ENCODE data around the gene ZDHHC13. TPM values are rescaled to one million over a fixed set of nuclear protein-coding genes. Genes with fewer than 3 reads are reported as not detected.

The ZDHHC13 gene, protein sequence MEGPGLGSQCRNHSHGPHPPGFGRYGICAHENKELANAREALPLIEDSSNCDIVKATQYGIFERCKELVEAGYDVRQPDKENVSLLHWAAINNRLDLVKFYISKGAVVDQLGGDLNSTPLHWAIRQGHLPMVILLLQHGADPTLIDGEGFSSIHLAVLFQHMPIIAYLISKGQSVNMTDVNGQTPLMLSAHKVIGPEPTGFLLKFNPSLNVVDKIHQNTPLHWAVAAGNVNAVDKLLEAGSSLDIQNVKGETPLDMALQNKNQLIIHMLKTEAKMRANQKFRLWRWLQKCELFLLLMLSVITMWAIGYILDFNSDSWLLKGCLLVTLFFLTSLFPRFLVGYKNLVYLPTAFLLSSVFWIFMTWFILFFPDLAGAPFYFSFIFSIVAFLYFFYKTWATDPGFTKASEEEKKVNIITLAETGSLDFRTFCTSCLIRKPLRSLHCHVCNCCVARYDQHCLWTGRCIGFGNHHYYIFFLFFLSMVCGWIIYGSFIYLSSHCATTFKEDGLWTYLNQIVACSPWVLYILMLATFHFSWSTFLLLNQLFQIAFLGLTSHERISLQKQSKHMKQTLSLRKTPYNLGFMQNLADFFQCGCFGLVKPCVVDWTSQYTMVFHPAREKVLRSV
- 10 to 100 TPM; 16.3 to 17.2 TPM for total RNA-seq
- polyA plus RNA-seq (ENCODE audit: insufficient read depth, low read depth, low replicate concordance), result 32.6 TPM
- long read RNA-seq, donor 1, result 0 reads
- long read RNA-seq, donor 2, partial matches to known transcripts, result 0 of 4 reads
- long read RNA-seq, donor 2, other reads (novel, unspliced or antisense), result 0 of 4 reads

DNA sequence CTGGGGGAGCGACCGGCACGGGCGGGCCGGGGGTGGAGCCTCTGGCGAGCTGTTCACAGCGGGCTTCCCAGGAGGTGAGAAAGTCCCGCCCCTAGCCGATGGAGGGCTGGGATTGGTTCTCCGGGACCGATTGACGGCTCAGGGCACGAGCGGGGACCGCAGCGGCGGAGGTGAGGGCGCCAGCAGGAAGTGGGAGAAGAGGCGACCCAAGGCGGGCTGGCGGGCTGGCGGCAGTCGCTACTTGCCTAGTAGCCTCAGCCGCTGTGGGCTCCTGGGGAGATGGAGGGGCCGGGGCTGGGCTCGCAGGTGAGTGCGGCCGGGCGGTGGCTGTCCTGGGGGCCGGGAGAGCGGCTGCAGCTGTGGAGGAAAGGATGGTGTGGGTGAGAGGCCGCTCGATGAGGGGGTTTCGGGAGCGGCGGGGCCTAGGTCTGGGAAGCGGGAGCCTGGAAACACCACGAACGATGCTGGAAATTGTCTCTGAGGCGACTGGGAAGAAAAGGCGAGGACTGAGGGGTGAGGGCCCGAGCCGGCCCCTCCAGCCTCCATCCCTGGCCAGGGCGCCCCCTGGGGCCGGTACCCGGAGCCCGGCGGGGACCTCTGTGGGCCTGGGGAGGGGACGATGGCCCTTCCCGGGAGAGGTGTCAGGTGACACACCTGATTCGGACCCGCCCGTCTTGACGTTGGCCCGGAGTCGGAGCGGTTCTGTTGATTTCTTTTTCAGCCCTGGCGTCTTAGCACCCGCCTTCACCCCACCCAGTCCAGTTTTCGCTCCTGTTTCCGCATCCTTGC is at the start of gene ZDHHC13:
Gene ZDHHC13 (plus strand): TSS at position 198 of the 789 bp plus-strand sequence. CDS start 82 bp downstream, at position 280.
- Histone ChIP-seq H3K4me3 (peak within 1 kb of the TSS; percentile 84 to 93), H3K9me3 (no peaks in the 10 kb centered on the region), H3K4me1 (peaks cover 13% of the 10 kb centered on the region), H3K27me3 (no peaks in the 10 kb centered on the region), H3K27ac (no peak within 1 kb of the TSS), H3K36me3 (ENCODE audit: low read depth, missing control alignments) (no peaks in the 10 kb centered on the region)
- TF ChIP-seq, protein P1, sequence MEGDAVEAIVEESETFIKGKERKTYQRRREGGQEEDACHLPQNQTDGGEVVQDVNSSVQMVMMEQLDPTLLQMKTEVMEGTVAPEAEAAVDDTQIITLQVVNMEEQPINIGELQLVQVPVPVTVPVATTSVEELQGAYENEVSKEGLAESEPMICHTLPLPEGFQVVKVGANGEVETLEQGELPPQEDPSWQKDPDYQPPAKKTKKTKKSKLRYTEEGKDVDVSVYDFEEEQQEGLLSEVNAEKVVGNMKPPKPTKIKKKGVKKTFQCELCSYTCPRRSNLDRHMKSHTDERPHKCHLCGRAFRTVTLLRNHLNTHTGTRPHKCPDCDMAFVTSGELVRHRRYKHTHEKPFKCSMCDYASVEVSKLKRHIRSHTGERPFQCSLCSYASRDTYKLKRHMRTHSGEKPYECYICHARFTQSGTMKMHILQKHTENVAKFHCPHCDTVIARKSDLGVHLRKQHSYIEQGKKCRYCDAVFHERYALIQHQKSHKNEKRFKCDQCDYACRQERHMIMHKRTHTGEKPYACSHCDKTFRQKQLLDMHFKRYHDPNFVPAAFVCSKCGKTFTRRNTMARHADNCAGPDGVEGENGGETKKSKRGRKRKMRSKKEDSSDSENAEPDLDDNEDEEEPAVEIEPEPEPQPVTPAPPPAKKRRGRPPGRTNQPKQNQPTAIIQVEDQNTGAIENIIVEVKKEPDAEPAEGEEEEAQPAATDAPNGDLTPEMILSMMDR (IDR thresholded peaks at IDR 0.05), result no peak
- no peak for TF ChIP-seq POLR2A (IDR thresholded peaks at IDR 0.05)
- peak; percentile 97 for DNase-seq
- 1% methylated on average over 52 to 53 of the region's 61 CpGs for WGBS, 2 donors
- intact Hi-C loops (cut with DNase I; ENCODE audit: low total_unique reads), result no loop called here

DNA sequence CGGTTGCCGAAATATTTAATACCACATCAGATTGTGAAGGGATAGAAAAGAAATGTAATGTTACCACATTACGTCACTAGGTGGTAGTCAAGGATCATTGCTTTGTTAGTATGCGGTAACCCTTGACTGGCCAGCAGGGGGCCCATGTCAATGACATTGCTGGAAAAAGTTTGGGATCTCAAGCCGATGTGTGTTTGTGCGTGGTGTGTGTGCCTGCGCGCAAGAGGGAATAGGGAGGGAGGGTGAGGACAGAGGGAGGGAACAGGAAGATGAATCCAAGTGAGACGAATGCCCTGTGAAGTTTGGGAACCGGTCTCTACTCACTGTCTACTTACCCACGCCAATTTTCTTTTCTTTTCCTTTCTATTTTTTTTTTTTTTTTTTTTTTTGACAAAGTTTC is 45.7 kb upstream of the ZDHHC13 start:
- Histone ChIP-seq H3K27ac (no peak overlapping the region), H3K27me3 (no peaks in the 10 kb centered on the region), H3K9me3 (no peaks in the 10 kb centered on the region), H3K4me1 (no peaks in the 10 kb centered on the region), H3K4me3 (no peak overlapping the region), H3K36me3 (ENCODE audit: low read depth, missing control alignments) (no peaks in the 10 kb centered on the region)
- peak; percentile 79 for DNase-seq
- intact Hi-C loops (cut with DNase I; ENCODE audit: low total_unique reads), result loop anchor here (10.0 kb wide), 1 partner anchor 484 kb away; no protein-coding TSS in a partner anchor
- TF ChIP-seq, protein P1 (IDR thresholded peaks at IDR 0.05), result peak; percentile 83 to 88 (median 85)
- no peak for TF ChIP-seq POLR2A (IDR thresholded peaks at IDR 0.05)
- WGBS, 2 donors, result 4 to 5% methylated on average over 11 of the region's 11 CpGs

DNA sequence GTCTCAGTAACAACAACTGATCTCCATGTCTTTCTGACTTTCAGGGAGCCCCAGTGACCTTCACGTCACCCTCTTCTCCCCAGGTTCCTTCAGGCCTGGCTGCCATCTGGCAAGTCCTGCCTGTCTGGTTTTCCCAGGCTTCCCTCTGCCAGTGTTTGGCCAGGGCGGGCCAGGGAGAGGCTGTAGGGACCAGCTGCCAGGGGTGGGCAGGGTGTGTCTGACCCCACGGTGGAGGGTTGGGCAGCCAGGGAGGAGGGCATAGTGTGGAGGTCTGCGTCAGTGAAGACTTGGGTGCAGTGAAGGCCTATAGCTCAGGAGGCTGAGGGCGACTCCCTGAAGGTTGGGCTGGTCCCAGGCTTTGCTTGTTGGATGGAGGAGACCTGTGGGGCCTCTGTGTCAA is 44.5 kb upstream of the ZDHHC13 start:
- Histone ChIP-seq H3K27me3 (no peaks in the 10 kb centered on the region), H3K36me3 (ENCODE audit: low read depth, missing control alignments) (no peaks in the 10 kb centered on the region), H3K4me1 (no peaks in the 10 kb centered on the region), H3K9me3 (no peaks in the 10 kb centered on the region), H3K27ac (no peak overlapping the region), H3K4me3 (no peak overlapping the region)
- TF ChIP-seq, protein P1 (IDR thresholded peaks at IDR 0.05), result no peak
- TF ChIP-seq POLR2A (IDR thresholded peaks at IDR 0.05), result no peak
- no peak for DNase-seq
- intact Hi-C loops (cut with DNase I; ENCODE audit: low total_unique reads), result loop anchor here (10.0 kb wide), 1 partner anchor 482 kb away; no protein-coding TSS in a partner anchor
- WGBS, 2 donors, result 93 to 100% methylated on average over 2 to 5 of the region's 5 CpGs

DNA sequence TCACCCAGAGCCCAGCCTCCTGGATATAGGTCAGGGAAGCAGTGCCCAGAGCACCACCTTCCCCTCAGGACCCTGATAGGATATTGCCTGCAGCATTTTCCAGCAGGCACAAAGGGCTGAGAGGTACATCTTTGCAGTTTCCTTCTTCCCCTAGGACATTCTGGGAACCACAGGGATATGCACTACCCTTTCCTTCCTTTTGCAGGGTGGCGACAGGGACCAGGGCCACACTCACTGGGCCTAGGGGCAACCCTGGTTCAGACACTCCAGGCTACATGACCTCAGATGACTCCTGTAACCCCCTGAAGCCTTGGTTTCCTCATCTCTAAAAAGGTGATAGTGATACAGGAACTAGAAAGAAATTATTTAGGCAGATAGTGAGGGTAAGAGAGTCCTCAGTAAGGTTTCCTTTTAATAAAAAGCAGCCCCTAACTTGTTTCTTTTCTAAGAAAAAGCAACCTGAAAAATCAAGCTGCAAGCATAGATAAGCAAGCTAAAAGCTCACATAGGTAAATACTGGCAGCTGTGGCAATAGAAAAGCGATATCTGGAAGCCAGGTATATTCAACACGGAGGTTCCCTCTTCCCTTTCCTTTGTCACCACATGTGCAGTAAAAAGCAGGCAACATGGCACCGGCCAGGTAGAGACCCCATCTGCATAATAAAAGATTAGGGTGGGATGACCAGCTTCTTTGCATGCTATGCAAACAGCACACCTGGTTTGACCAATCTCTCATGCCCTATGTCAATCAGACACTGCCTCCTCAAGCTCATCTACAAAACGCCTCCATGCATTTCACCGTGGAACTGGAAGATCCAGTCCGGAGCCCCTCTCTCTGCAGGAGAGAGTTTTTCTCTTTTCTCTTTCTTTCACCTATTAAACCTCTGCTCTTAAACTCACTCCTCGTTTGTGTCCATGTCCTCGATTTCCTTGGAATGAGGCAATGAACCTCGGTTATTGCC is 43.2 kb upstream of the ZDHHC13 start:
- H3K36me3 ChIP-seq (ENCODE audit: low read depth, missing control alignments), result no peaks in the 10 kb centered on the region
- no peak overlapping the region for H3K27ac ChIP-seq
- 67 to 72% methylated on average over 10 of the region's 10 CpGs for WGBS, 2 donors
- no peaks in the 10 kb centered on the region for H3K27me3 ChIP-seq
- intact Hi-C loops (cut with DNase I; ENCODE audit: low total_unique reads), result loop anchor here (10.0 kb wide), 1 partner anchor 481 kb away; no protein-coding TSS in a partner anchor
- no peaks in the 10 kb centered on the region for H3K4me1 ChIP-seq
- DNase-seq, result no peak
- no peaks in the 10 kb centered on the region for H3K9me3 ChIP-seq
- H3K4me3 ChIP-seq, result no peak overlapping the region
- TF ChIP-seq, protein P1 (IDR thresholded peaks at IDR 0.05), result no peak
- no peak for TF ChIP-seq POLR2A (IDR thresholded peaks at IDR 0.05)

Data from testis (tissue), 5 donors.